ENCODE measurements around the gene ATP6V0D1.
"Not testable (repeated sequence)": the region's sequence is repeated elsewhere in the genome, so short reads cannot be mapped to it uniquely, and the experiment has no call there.

The ATP6V0D1 gene

GRCh38 chr16:67425061-67425460 lies 55.9 kb downstream of the ATP6V0D1 start:
- DNase-seq: no peak

GRCh38 chr16:67424261-67424615 lies 56.7 kb downstream of the ATP6V0D1 start:
- DNase-seq: no peak

- no peak for DNase-seq
Observed at GRCh38 chr16:67423611-67424260, 57.2 kb downstream of the ATP6V0D1 start.

DNA sequence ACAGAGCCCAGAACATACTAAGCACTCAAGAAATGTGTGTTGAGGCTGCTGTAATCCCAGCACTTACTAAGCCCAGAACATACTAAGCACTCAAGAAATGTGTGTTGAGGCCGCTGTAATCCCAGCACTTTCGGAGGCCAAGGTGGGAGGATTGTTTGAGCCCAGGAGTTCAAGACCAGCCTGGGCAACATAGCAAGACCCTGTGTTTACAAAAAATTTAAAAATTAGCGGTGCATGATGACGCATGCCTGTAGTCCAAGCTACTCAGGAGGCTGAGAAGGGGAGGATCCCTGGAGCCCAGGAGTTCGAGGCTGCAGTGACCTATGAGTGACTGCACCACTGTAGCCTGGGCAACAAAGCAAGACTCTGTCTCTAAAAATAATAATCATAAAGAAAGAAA lies 57.9 kb downstream of the ATP6V0D1 start:
- DNase-seq: no peak

- no peak for DNase-seq
Observed at GRCh38 chr16:67421030-67421429, 59.9 kb downstream of the ATP6V0D1 start.

- no peak for DNase-seq
Observed at GRCh38 chr16:67419931-67420330, 61.0 kb downstream of the ATP6V0D1 start.

GRCh38 chr16:67419502-67419901 lies 61.5 kb downstream of the ATP6V0D1 start:
- no peak for DNase-seq

DNA sequence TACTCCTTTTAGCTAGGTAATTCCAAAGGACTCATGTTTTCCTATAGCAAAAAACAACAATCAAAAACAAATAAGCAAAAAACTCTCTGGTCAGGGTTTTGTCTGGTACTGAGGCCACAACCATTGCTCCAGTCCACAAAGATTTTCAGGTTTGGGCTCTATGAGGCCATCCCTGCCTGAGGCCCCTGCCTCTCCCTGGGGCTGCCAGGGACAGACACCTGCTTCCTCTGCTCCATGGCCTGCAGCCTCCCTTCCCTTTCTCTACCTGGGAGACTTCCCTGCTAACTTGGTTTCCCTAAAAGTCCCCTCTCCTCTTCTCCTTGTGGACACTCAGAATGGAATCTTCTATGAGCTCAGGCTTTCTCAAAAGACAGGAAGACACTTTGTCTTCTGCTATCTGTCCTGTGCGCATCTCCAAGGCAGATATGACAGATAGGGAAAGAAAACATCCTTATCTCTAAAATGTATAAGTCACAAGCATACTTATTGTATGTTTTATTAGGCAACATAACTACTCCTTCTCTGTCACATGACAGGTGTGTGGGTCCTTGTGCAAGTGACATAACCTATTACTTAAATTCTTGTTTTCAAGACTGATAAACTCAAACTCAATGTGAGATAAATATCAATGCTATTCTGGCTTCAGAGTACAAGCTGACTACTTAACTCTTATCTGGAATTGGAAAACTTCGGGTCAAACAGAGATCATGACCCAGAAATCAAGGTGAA lies 63.5 kb downstream of the ATP6V0D1 start:
- no peak for DNase-seq

DNA sequence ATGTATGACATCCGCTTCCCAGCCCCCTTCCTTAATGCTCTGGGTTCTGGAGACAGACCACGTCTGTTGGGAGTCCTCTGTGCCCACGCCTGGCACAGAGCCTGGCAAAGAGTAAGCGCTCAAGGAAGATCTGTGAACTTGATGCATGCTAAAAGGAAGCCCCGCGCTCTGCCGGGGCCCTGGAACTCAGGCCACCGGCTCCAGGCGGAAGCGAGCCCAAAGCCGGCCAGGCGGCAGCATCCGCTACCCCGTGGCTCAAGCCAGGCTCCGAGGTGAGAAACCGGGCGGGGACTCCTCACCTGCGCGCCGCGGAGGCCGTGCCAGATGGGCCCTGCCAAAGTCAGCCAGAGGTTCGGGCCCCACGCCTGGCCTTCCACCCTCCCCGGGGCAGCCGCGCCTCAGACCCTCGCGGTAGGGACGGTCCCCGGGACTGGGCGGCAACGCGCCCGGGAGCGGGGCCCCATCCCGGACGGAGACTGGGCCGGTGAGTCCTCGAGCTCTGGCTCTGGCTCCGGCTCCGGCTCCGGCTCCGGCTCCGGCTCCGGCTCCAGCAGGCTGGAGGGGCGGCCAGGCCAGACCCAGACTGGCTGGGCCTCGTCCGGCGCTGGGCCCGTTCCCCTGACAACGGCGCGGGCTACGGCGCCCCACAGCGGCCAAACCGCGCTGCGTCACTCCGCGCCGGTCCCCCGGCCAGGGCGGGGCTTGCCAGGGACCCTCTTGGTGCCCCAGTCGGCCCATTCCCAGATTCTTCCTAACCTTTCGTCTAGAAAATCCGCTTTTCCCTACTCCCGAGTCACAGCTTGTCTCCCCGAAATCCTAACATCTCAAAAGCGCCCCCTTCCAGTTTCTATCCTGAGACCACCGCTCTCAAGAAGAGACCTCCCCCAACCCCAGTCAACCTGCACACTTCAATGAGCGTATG lies 64.8 kb downstream of the ATP6V0D1 start, which contains the start of gene ZDHHC1:
Gene ZDHHC1, minus strand, starts transcription at position 606 of the 922 bp plus-strand sequence. CDS start 8,702 bp downstream, outside the sequence.
- peak; percentile 18 for DNase-seq

GRCh38 chr16:67415421-67415820 lies 65.5 kb downstream of the ATP6V0D1 start:
- DNase-seq: not testable (repeated sequence)

DNA sequence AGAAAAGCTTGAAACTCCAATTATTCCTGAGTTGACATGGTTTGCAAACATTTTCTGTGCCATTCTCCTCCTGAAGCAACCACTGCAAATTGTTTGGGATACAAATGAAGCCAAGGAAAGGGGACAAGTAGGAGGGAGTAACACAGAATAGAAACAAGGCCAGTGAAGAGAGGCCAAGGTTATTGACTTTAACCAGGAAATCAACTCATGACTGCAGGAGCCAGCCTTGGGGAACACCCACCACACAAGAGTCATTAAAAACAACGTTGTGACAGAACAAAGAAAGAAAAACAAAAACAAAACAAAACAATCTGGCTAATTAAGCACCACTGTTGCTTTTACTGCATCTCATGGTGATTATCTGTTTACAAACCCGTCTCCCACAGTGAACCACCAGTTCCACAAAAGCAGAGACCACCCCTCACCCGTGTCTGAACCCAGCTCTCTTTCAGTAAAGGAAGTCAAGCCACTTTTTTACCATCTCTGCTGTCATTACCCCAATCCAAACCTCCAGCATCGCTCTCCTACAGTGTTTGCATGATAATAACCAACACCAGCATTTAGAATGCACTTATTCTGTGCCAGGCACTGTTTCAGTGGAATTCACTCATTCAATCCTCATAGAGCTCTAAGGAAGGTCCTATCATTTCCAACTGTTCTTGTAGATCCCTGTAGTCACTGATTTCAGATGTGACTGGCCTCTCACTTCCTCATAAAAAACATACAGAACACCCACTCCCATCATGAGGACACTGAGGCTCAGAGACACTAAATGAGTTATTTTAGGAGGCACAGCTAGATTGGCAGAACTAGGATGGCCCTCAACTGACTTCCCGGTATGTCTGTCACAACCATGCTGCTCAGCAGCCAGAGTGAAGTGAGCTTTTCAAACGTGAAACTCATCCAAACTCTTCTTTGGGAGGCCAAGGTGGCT lies 66.7 kb downstream of the ATP6V0D1 start:
- DNase-seq: no peak

- DNase-seq: no peak
Observed at GRCh38 chr16:67412294-67412693, 68.7 kb downstream of the ATP6V0D1 start.

- DNase-seq: no peak
Observed at GRCh38 chr16:67411339-67411738, 69.6 kb downstream of the ATP6V0D1 start.

DNA sequence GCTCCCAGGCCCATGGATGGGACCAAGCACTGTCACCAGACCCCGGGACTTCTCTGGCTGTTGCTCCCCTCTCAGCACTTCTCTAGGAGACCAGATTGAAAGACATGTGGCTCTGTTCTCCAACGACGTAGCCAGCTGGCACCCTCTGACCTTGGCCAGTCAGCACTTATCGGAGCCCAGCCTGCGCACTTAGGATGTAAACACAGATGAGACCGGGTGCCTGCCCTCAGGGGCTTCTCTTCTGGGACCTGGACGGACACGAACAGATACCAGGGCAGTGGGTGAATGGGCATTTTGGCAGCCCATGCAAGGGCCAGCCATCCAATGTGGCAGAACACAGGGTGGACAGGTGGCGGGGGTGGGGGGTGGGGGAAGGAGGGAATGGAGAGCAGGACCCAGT lies 71.3 kb downstream of the ATP6V0D1 start:
- no peak for DNase-seq

DNA sequence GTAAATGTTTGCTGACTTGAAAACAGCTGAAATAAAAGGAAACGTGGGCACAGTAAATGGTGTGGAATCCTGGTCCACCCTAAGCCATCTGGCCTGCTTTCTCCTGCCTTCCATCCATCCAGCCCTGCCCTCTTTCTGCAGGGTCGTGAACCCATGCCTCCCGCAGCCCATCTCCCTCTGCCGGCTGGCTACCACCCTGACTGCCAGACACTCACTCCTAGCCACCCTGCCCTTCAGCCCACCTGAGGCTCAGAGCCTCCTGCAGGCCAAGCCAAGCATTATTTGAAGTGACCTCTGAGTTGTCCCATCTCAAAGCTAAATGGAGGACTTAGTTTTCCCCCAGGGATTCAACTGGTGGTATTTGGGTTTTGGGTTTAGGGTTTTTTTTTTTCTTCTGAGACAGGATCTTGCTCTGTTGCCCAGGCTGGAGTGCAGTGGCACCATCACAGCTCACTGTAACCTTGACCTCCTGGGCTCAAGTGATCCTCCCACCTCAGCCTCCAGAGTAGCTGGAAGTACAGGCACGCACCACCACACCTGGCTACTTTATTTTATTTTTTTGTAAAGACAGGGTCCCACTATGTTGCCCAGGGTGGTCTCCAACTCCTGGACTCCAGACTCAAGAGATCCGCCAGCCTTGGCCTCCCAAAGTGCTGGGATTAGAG lies 73.0 kb downstream of the ATP6V0D1 start:
- DNase-seq: no peak

GRCh38 chr16:67407176-67407787 lies 73.7 kb downstream of the ATP6V0D1 start:
- DNase-seq: no peak

DNA sequence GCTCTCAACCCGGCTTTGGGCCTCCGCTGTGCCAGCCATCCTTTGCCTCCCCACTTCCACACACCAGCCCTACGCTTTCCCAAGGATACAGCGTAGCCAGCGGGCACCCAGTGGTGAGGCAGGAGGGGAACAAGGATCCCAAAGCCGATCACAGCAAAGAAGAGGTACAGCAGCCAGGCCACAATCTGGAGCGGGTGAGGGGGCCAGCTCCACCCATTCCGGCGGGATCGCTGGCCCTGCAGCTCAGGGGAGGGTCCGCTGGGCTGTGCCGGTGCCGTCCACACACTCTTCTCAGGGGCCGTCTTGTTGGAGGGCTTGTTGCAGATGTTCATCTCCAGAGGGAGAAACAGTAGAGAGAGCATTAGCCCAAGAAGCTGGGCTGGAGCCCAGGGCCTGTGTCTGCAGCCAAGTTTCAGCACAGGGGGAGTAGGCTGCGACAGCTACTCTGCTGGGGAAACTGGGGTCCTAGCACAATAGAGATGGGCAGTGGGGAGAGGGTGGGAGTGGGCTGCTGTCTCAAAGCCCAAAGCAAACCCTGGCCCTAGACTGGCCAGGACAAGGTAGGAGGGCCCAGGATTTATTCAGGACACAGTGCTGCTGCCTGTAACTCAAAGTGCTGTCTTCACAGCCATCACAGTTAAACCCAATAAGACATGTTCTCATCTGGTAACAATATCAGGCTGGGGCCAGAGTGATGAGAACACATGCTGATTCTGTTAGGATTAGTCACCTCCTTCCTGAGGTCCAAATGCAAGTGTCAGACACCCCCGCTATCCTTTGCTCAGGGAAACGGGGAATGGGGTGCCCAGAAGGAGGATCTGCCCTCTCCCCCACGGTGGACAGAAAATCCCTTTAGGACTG lies 74.6 kb downstream of the ATP6V0D1 start:
- no peak for DNase-seq

DNA sequence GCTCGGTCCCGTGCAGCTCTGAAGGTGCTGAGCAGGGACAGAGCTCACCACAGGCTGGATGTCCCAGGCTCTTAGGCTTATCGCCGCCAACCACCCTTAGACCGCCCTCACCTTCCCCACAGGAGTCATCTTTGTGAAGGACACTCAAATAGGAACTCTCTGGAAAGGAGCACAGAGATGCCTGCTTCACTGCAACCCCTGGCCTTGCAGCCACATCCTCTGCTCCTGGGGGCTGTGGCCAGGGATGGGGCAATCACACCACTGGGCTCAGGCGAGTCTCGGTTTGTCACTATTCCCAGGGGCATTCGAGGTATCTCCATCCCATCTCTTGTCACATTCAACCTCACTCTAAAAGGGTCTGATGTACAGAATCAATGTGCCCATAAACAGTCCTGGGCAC lies 75.6 kb downstream of the ATP6V0D1 start:
- DNase-seq: no peak

- no peak for DNase-seq
Observed at GRCh38 chr16:67404740-67405226, 76.2 kb downstream of the ATP6V0D1 start.

GRCh38 chr16:67403976-67404555 lies 76.9 kb downstream of the ATP6V0D1 start:
- no peak for DNase-seq

Data from stimulated activated naive CD4-positive, alpha-beta T cell treated with Interleukin-2 at 50 U/mL for 16 hours (primary cell).